NAMALWA (cell line): ENCODE results near the gene PAWR.
"Not testable (repeated sequence)": the region's sequence is repeated elsewhere in the genome, so short reads cannot be mapped to it uniquely, and the experiment has no call there.

Experiments
- DNase-seq: peaks from one replicate; pipeline ENCODE4 v3.0.0-alpha.2; 2015; ENCODE audit warnings: low spot score

PAWR gene

GRCh38 chr12:79548610-79548924 lies 142.2 kb downstream of the PAWR start:
- DNase-seq, result no peak

- peak; percentile 51 for DNase-seq
Observed at GRCh38 chr12:79547735-79548609, 142.8 kb downstream of the PAWR start.

- no peak for DNase-seq
Observed at GRCh38 chr12:79547044-79547734, 143.6 kb downstream of the PAWR start.

- no peak for DNase-seq
Observed at GRCh38 chr12:79546466-79547043, 144.2 kb downstream of the PAWR start.

GRCh38 chr12:79544439-79544838 lies 146.3 kb downstream of the PAWR start:
- not testable (repeated sequence) for DNase-seq

- no peak for DNase-seq
Observed at GRCh38 chr12:79537675-79538074, 153.1 kb downstream of the PAWR start.

GRCh38 chr12:79535751-79536150 lies 155.0 kb downstream of the PAWR start:
- DNase-seq, result no peak
